NCI-H2196 (cell line): Measurements from ENCODE around the gene APPBP2.
"Not testable (repeated sequence)": the region's sequence is repeated elsewhere in the genome, so short reads cannot be mapped to it uniquely, and the experiment has no call there.

Experiments used
- DNase-seq: peaks from one replicate; lab custom pipeline; 2025; ENCODE audit not compliant: unreplicated experiment; lab: John Stamatoyannopoulos, UW

Gene APPBP2

GRCh38 chr17:60436676-60437075, 89.4 kb downstream of the APPBP2 start:
- no peak for DNase-seq

GRCh38 chr17:60435244-60436167, 90.5 kb downstream of the APPBP2 start:
- peak; percentile 91 for DNase-seq

GRCh38 chr17:60433021-60433997, 92.7 kb downstream of the APPBP2 start:
- not testable (repeated sequence) for DNase-seq

- not testable (repeated sequence) for DNase-seq
These were observed 95.5 kb downstream of the APPBP2 start for GRCh38 chr17:60430561-60430960.

GRCh38 chr17:60428491-60428890, 97.6 kb downstream of the APPBP2 start:
- not testable (repeated sequence) for DNase-seq

GRCh38 chr17:60426596-60426995, 99.4 kb downstream of the APPBP2 start:
- no peak for DNase-seq

- DNase-seq, result no peak
These were observed 100.4 kb downstream of the APPBP2 start for GRCh38 chr17:60425626-60426025.

- DNase-seq, result no peak
These were observed 102.2 kb downstream of the APPBP2 start for GRCh38 chr17:60423865-60424264.

GRCh38 chr17:60422162-60422665, 103.8 kb downstream of the APPBP2 start, which contains the start of gene CHCT1:
Gene CHCT1, plus strand, starts transcription at chr17:60422489. Its CDS starts 104 bp downstream, at chr17:60422593.
- DNase-seq, result no peak

- no peak for DNase-seq
These were observed 104.5 kb downstream of the APPBP2 start for GRCh38 chr17:60421273-60422161.

- not testable (repeated sequence) for DNase-seq
These were observed 106.2 kb downstream of the APPBP2 start for GRCh38 chr17:60419875-60420274.

GRCh38 chr17:60419003-60419402, 107.0 kb downstream of the APPBP2 start:
- not testable (repeated sequence) for DNase-seq

GRCh38 chr17:60416368-60416925, 109.6 kb downstream of the APPBP2 start:
- peak; percentile 12 for DNase-seq

GRCh38 chr17:60415146-60415545, 110.9 kb downstream of the APPBP2 start:
- no peak for DNase-seq

GRCh38 chr17:60412701-60413100, 113.3 kb downstream of the APPBP2 start:
- no peak for DNase-seq

- no peak for DNase-seq
These were observed 116.0 kb downstream of the APPBP2 start for GRCh38 chr17:60410001-60410400.

- no peak for DNase-seq
These were observed 119.2 kb downstream of the APPBP2 start for GRCh38 chr17:60406887-60407286.

GRCh38 chr17:60403962-60404361, 122.1 kb downstream of the APPBP2 start:
- DNase-seq, result no peak

- no peak for DNase-seq
These were observed 122.6 kb downstream of the APPBP2 start for GRCh38 chr17:60403523-60403810.

- DNase-seq, result no peak
These were observed 124.2 kb downstream of the APPBP2 start for GRCh38 chr17:60401819-60402218.
